OCI-LY1 (cell line): ENCODE measurements around the gene RBL2.

Source experiments
- EZH2 ChIP-seq: fragments of 200-600 bp; sonication (generic), shearing (Covaris generic); IDR thresholded peaks from 2 replicates; pipeline ENCODE4 v1.8.0; 2017; ENCODE audit warnings: borderline replicate concordance, mixed run types, mild to moderate bottlenecking, antibody characterized with exemption, low read length, moderate library complexity, mixed read lengths
- TF ChIP-seq, protein P1 (sequence below): fragments of 200-600 bp; sonication (generic), shearing (Covaris generic); IDR thresholded peaks from 2 replicates; pipeline ENCODE4 v1.5.1; 2017; ENCODE audit warnings: mild to moderate bottlenecking, antibody characterized with exemption, low read length, moderate library complexity, mixed read lengths

DNA sequence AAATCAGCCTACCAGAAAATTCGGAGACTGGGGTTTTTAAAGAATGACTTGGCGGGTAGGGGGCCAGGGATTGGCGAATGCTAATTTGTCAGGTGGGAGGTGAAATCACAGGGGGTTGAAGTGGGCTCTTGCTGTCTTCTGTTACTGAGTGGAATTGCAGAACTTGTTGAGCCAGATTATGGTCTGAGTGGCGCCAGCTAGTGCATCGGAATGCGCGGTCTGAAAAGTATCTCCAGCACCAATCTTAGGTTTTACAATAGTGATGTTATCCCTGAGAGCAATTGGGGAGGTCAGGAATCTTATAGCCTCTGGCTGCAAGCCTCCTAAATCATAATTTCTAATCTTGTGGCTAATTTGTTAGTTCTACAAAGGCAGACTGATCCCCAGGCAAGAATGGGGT lies 762 bp upstream of the RBL2 start:
- TF ChIP-seq, protein P1, sequence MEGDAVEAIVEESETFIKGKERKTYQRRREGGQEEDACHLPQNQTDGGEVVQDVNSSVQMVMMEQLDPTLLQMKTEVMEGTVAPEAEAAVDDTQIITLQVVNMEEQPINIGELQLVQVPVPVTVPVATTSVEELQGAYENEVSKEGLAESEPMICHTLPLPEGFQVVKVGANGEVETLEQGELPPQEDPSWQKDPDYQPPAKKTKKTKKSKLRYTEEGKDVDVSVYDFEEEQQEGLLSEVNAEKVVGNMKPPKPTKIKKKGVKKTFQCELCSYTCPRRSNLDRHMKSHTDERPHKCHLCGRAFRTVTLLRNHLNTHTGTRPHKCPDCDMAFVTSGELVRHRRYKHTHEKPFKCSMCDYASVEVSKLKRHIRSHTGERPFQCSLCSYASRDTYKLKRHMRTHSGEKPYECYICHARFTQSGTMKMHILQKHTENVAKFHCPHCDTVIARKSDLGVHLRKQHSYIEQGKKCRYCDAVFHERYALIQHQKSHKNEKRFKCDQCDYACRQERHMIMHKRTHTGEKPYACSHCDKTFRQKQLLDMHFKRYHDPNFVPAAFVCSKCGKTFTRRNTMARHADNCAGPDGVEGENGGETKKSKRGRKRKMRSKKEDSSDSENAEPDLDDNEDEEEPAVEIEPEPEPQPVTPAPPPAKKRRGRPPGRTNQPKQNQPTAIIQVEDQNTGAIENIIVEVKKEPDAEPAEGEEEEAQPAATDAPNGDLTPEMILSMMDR: no peak
- no peak for TF ChIP-seq EZH2
